Stimulated activated CD8-positive, alpha-beta memory T cell treated with anti-CD3 and anti-CD28 coated beads, Interleukin-4, amount 100 ng/mL, for 1 hour (primary cell): Measurements from ENCODE around the gene TCEAL2.
"Not testable (repeated sequence)": the region's sequence is repeated elsewhere in the genome, so short reads cannot be mapped to it uniquely, and the experiment has no call there.

Source experiments
- DNase-seq, 2 donors: peaks; one replicate each; pipeline ENCODE4 v3.0.0-alpha.2; 2020; ENCODE audit warnings: low read depth in 2 of 2, low spot score in 1 of 2

The TCEAL2 gene

GRCh38 chrX:102125436-102125835 is at the start of gene TCEAL2:
TSS of gene TCEAL2 (plus strand) at chrX:102125679. CDS start at chrX:102126831, 1,152 bp downstream.
- DNase-seq, result not testable (repeated sequence)

GRCh38 chrX:102077426-102077825 is 48.1 kb upstream of the TCEAL2 start:
- no peak for DNase-seq

DNA sequence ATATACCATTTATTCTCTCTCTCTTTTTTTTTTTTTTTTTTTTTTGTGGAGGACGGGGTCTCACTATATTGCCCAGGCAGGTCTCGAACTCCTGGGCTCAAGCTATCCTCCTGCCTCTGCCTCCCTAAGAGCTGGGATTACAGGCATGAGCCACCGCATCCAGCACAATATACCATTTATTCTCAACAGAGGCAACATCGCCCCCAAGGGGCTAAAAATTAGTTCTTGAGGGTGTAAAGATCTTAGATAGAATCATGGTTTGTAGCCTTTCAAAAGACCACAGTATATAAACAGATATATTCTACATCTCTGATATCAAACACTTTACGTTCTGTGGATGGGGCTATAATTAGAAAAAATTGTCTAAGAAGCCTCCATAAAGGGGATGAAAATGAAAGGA is 39.8 kb upstream of the TCEAL2 start:
- no peak for DNase-seq

DNA sequence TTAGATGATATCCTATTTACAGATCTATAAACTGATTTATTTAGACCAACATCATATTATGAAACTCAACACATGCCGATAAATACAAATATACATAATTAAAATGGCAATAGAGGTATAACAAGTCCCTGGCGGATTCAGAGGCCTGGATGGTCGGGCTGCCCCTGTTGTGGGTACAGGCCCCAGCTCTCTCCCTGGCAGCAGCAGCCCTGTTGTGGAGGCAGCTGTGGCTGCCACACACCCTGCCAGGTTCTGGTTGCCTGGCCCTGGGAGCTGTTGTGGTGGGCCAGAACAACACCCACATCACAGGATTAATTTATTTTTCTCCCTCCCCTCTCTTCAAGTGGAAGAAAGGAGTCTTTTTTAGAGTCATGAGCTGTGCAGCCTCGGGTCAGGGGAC is 12.1 kb upstream of the TCEAL2 start:
- DNase-seq, result no peak

- no peak for DNase-seq
Observed at GRCh38 chrX:102115748-102116147, 9.7 kb upstream of the TCEAL2 start.

DNA sequence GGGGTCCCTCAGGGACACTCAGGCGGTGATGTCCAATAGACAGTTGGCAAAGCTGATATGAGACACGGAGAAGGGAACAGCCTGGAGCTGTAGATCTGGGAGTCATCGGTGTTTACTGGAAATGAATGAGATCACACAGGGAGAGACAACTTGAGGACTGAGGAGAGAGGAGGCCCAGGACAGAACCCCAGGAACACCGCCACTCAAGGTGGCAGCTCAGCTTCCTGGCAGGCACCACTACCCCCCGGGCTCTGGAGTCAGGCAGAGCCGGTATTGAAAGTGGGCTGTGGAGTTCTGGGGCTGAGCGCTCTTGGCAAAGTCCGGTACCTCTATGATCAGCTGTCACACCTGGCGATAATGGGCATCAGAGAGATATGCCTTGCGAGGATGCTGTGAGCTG is 465 bp upstream of the TCEAL2 start:
- DNase-seq, result not testable (repeated sequence)

- not testable (repeated sequence) for DNase-seq
Observed at GRCh38 chrX:102126080-102126818, 770 bp downstream of the TCEAL2 start.

DNA sequence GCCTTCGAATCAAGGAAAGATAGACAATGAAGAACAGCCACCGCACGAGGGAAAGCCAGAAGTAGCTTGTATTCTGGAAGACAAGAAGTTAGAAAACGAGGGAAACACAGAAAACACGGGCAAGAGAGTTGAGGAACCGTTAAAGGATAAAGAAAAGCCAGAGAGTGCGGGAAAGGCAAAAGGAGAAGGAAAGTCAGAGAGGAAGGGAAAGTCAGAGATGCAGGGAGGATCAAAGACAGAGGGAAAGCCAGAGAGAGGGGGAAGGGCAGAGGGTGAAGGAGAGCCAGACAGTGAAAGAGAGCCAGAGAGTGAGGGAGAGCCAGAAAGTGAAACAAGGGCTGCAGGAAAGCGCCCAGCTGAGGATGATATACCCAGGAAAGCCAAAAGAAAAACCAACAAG is 1.4 kb downstream of the TCEAL2 start:
- DNase-seq, result no peak

GRCh38 chrX:102129473-102129872 is 4.0 kb downstream of the TCEAL2 start:
- no peak for DNase-seq

GRCh38 chrX:102138064-102138463 is 12.6 kb downstream of the TCEAL2 start:
- DNase-seq, result no peak

- not testable (repeated sequence) for DNase-seq
Observed at GRCh38 chrX:102140876-102141275, 15.4 kb downstream of the TCEAL2 start.

DNA sequence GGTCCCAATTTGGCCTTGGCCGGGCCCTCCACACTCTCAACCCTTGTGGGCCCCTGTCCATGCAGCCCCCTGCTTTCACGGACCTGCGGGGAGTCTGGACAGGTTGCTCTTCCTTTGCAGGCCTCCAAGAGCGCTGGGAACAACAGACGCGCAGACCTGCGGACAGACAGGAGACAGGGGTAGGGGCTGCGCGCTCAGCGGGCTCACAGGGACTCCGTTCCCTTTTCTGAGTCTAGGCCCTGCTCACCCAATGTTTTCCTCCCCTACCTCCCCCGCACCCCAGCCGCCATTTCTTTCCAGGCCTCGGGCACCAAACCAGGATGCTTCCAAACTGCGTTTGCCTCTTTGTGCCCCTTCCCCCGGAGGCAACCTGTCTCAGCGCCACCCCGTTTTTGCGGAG is 16.2 kb downstream of the TCEAL2 start:
- DNase-seq, result not testable (repeated sequence)

DNA sequence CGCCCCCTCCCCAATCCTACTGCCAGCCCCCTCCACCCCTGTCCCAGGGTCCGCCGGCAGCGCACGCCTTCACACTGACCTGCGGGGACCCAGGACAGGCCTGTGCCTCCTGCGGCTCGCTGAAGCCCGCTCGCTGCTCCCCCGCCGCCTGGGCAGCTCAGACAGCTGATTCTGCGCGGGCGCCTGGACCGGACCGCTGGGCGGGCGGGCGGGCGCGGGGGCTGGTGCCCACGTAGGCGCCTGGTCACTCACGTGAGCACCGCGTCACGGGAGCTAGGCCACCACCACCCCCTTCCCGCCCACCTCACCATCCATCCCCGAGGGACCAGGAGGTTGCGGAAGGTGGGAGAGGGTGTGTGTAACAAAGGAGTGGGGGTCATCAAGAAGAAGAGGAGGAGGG is 16.8 kb downstream of the TCEAL2 start, which contains the start of gene TCEAL6:
TSS of gene TCEAL6 (minus strand) at position 208 of the 400 bp plus-strand sequence.
- not testable (repeated sequence) for DNase-seq

- no peak for DNase-seq
Observed at GRCh38 chrX:102154218-102154860, 28.9 kb downstream of the TCEAL2 start.

- no peak for DNase-seq
Observed at GRCh38 chrX:102154900-102155805, 29.7 kb downstream of the TCEAL2 start.

- peak in 1 of 2 donors; percentile 6 for DNase-seq
Observed at GRCh38 chrX:102155806-102156179, 30.3 kb downstream of the TCEAL2 start, which contains the start of gene BEX5. TSS of gene BEX5 (minus strand) at chrX:102155977. CDS start at chrX:102154265, 1,712 bp downstream.
